ENCODE results near the gene MRPL41. TPM values are rescaled to one million over a fixed set of nuclear protein-coding genes. Genes with fewer than 3 reads are reported as not detected.

MRPL41 gene
- total and polyA plus RNA-seq, 2 of the 13 experiments (the other 11 are each of a cell fraction or from before 2014, with no cell fraction given), result 20.9 to 54.0 TPM

DNA sequence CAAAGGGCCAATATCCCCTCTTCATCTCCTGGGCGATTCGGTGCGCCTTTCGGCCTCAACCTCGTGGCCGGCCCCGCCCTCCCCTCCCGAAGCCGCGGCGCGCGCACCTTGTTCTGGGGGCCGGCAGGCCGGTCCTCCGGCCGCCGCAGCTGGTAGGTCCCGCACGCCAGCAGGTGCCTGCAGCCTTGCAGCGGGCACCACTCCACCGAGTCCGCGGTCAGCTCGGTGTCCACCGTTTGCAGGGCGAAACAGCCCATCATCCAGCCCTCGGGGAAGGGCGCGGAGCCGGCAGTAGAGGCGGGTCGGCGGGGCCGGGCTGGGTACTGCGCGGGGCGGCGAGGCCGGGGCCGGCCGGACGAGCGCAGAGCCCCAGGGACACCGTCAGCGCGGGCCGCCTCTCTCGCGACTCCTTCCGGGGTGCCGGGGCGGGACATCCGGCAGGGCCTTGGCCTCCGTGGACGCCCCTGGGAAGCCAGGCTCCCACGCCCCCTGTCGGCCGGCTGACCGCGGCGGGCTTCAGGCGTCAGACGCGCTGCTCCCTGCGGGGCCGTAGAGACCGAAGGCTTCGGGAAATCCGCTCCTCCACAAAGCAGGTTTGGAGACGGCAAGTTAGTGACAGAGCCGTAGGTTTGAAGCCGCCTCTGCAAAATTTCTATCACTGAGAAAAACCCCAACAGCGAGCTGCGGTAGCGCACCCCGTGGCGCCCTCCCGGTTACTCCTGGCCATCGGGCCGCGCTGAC, 27.0 kb downstream of the MRPL41 start, which contains the start of gene DPH7 (continued):
- TF ChIP-seq, protein P1, sequence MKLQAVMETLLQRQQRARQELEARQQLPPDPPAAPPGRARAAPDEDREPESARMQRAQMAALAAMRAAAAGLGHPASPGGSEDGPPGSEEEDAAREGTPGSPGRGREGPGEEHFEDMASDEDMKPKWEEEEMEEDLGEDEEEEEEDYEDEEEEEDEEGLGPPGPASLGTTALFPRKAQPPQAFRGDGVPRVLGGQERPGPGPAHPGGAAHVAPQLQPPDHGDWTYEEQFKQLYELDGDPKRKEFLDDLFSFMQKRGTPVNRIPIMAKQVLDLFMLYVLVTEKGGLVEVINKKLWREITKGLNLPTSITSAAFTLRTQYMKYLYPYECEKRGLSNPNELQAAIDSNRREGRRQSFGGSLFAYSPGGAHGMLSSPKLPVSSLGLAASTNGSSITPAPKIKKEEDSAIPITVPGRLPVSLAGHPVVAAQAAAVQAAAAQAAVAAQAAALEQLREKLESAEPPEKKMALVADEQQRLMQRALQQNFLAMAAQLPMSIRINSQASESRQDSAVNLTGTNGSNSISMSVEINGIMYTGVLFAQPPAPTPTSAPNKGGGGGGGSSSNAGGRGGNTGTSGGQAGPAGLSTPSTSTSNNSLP (IDR thresholded peaks at IDR 0.05; ENCODE audit: low read depth, low read length), result no peak
- TF ChIP-seq KDM2A (CRISPR knock-in tag; IDR thresholded peaks at IDR 0.05; ENCODE audit: borderline replicate concordance, low read depth), result peak; percentile 97
- TF ChIP-seq, protein P2, sequence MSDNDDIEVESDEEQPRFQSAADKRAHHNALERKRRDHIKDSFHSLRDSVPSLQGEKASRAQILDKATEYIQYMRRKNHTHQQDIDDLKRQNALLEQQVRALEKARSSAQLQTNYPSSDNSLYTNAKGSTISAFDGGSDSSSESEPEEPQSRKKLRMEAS (IDR thresholded peaks at IDR 0.05), result peak; percentile 84
- TF ChIP-seq, protein P3, sequence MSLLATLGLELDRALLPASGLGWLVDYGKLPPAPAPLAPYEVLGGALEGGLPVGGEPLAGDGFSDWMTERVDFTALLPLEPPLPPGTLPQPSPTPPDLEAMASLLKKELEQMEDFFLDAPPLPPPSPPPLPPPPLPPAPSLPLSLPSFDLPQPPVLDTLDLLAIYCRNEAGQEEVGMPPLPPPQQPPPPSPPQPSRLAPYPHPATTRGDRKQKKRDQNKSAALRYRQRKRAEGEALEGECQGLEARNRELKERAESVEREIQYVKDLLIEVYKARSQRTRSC (CRISPR knock-in tag; IDR thresholded peaks at IDR 0.05; ENCODE audit: low read depth), result no peak
- no peak for TF ChIP-seq TMF1 (CRISPR knock-in tag; IDR thresholded peaks at IDR 0.05; ENCODE audit: low read depth)
- no peak for TF ChIP-seq GTF3A (CRISPR knock-in tag; conservative IDR thresholded peaks at IDR 0.05)
- TF ChIP-seq, protein P4, sequence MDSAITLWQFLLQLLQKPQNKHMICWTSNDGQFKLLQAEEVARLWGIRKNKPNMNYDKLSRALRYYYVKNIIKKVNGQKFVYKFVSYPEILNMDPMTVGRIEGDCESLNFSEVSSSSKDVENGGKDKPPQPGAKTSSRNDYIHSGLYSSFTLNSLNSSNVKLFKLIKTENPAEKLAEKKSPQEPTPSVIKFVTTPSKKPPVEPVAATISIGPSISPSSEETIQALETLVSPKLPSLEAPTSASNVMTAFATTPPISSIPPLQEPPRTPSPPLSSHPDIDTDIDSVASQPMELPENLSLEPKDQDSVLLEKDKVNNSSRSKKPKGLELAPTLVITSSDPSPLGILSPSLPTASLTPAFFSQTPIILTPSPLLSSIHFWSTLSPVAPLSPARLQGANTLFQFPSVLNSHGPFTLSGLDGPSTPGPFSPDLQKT (CRISPR knock-in tag; IDR thresholded peaks at IDR 0.05; ENCODE audit: borderline replicate concordance), result no peak
- TF ChIP-seq THYN1 (CRISPR knock-in tag; IDR thresholded peaks at IDR 0.05; ENCODE audit: borderline replicate concordance, low read depth), result no peak
- peak; percentile 60; the same call in 1 of the 2 replicates for TF ChIP-seq ZNF34 (CRISPR knock-in tag; IDR thresholded peaks at IDR 0.05; ENCODE audit: borderline replicate concordance)
- TF ChIP-seq ZMYM4 (CRISPR knock-in tag; IDR thresholded peaks at IDR 0.05), result peak; percentile 88
- TF ChIP-seq SP140L (CRISPR knock-in tag; IDR thresholded peaks at IDR 0.05; ENCODE audit: borderline replicate concordance), result peak; percentile 42; the same call in 1 of the 2 replicates
- TF ChIP-seq EEA1 (CRISPR knock-in tag; IDR thresholded peaks at IDR 0.05; ENCODE audit: borderline replicate concordance), result no peak
- no peak for TF ChIP-seq ZBTB8A (CRISPR knock-in tag; IDR thresholded peaks at IDR 0.05; ENCODE audit: borderline replicate concordance, low read depth)
- no peak for TF ChIP-seq PAWR (CRISPR knock-in tag; IDR thresholded peaks at IDR 0.05; ENCODE audit: borderline replicate concordance)
- TF ChIP-seq TAF1 (CRISPR knock-in tag; IDR thresholded peaks at IDR 0.05), result peak; percentile 75
- TF ChIP-seq, protein P5, sequence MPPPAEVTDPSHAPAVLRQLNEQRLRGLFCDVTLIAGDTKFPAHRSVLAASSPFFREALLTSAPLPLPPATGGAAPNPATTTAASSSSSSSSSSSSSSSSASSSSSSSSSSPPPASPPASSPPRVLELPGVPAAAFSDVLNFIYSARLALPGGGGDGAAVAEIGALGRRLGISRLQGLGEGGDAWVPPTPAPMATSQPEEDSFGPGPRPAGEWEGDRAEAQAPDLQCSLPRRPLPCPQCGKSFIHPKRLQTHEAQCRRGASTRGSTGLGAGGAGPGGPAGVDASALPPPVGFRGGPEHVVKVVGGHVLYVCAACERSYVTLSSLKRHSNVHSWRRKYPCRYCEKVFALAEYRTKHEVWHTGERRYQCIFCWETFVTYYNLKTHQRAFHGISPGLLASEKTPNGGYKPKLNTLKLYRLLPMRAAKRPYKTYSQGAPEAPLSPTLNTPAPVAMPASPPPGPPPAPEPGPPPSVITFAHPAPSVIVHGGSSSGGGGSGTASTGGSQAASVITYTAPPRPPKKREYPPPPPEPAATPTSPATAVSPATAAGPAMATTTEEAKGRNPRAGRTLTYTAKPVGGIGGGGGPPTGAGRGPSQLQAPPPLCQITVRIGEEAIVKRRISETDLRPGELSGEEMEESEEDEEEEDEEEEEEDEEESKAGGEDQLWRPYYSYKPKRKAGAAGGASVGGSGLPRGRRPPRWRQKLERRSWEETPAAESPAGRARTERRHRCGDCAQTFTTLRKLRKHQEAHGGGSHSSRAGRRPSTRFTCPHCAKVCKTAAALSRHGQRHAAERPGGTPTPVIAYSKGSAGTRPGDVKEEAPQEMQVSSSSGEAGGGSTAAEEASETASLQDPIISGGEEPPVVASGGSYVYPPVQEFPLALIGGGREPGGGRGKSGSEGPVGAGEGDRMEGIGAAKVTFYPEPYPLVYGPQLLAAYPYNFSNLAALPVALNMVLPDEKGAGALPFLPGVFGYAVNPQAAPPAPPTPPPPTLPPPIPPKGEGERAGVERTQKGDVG (CRISPR knock-in tag; IDR thresholded peaks at IDR 0.05; ENCODE audit: borderline replicate concordance), result no peak
- TF ChIP-seq ZNF569 (CRISPR knock-in tag; IDR thresholded peaks at IDR 0.05; ENCODE audit: borderline replicate concordance), result no peak
- TF ChIP-seq JDP2 (CRISPR knock-in tag; IDR thresholded peaks at IDR 0.05; ENCODE audit: borderline replicate concordance), result no peak; the same call in 1 of the 2 replicates
- TF ChIP-seq ZNF674 (CRISPR knock-in tag; IDR thresholded peaks at IDR 0.05; ENCODE audit: low read depth), result peak; percentile 61; the same call in 1 of the 2 replicates
- no peak for TF ChIP-seq ZKSCAN8 (CRISPR knock-in tag; IDR thresholded peaks at IDR 0.05; ENCODE audit: borderline replicate concordance)
- no peak for TF ChIP-seq PCBP1 (IDR thresholded peaks at IDR 0.05; ENCODE audit: borderline replicate concordance, low read depth, low read length)
- 0 out of 2 replicates have a peak, but pooled peaks have one; percentile 48 for TF ChIP-seq ZNF124 (CRISPR knock-in tag; IDR thresholded peaks at IDR 0.05)

Measured in HepG2 (cell line).